ENCODE data around the gene C13orf42.

- TF ChIP-seq, protein P1, sequence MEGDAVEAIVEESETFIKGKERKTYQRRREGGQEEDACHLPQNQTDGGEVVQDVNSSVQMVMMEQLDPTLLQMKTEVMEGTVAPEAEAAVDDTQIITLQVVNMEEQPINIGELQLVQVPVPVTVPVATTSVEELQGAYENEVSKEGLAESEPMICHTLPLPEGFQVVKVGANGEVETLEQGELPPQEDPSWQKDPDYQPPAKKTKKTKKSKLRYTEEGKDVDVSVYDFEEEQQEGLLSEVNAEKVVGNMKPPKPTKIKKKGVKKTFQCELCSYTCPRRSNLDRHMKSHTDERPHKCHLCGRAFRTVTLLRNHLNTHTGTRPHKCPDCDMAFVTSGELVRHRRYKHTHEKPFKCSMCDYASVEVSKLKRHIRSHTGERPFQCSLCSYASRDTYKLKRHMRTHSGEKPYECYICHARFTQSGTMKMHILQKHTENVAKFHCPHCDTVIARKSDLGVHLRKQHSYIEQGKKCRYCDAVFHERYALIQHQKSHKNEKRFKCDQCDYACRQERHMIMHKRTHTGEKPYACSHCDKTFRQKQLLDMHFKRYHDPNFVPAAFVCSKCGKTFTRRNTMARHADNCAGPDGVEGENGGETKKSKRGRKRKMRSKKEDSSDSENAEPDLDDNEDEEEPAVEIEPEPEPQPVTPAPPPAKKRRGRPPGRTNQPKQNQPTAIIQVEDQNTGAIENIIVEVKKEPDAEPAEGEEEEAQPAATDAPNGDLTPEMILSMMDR (IDR thresholded peaks at IDR 0.05) = no peak
- no peak for TF ChIP-seq POLR2A (IDR thresholded peaks at IDR 0.05)
Measured at GRCh38 chr13:51041710-51042109, 69.4 kb downstream of the C13orf42 start.

Measured in right lobe of liver (tissue), 4 donors.